GM18499 (cell line): Measurements from ENCODE around the gene FKBP15.
"Not testable (repeated sequence)": the region's sequence is repeated elsewhere in the genome, so short reads cannot be mapped to it uniquely, and the experiment has no call there.

Experiments
- ATAC-seq: cut with Tn5 transposase; IDR thresholded peaks from one replicate; pipeline ENCODE4 v1.9.1; 2021; ENCODE audit warnings: moderate number of reproducible peaks; ENCODE audit not compliant: insufficient read depth, unreplicated experiment

FKBP15 gene

GRCh38 chr9:113238202-113238858 lies 17.3 kb upstream of the FKBP15 start:
- ATAC-seq: no peak

- ATAC-seq: no peak
Measured at GRCh38 chr9:113237026-113237425, 15.9 kb upstream of the FKBP15 start.

- not testable (repeated sequence) for ATAC-seq
Measured at GRCh38 chr9:113235701-113236255, 14.7 kb upstream of the FKBP15 start.

GRCh38 chr9:113231701-113232100 lies 10.6 kb upstream of the FKBP15 start:
- no peak for ATAC-seq

DNA sequence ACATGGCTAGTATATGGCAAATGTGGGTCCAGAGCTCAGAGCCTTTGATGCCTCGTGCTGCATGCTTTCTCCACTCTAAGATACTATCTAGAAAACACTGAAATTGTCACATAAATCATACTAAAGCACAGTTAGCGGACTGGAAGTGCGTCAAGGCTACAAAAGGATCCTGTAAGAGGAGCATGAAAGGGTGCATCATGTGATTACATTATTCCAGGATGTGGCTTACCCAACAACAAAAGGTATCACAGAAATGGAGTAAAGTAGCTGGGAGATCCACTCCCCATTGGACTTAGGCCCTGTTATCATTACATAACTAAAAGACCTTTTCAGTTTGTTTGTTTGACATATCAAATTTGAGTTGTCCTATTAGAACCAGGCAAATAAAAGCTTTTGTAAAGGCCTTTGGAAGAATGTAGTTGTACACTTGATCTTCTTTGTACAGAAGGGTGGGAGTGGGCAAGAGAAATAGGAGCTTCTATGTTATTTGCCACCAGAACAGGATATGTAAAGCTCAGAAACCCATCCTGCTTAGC lies 7.1 kb upstream of the FKBP15 start:
- ATAC-seq: no peak

- ATAC-seq: no peak
Measured at GRCh38 chr9:113227436-113227835, 6.4 kb upstream of the FKBP15 start.

DNA sequence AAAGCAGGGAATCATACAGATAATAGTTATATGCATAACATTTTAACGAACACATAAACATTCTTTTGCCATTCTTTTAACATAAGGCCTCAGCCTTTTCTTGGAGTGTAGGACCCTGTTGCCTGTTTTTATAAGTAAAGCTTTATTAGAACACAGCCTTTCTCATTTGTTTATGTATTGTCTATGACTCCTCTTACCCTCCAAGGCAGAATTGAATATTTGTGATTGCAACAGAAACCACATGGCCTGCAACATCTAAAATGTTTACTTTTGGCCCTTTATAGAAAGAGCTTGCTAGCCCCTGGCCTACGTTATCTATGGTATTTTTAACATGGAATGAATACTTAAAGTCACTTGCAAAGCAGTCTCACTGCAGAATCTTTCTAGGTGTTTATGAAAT lies 2.9 kb upstream of the FKBP15 start:
- ATAC-seq: no peak

DNA sequence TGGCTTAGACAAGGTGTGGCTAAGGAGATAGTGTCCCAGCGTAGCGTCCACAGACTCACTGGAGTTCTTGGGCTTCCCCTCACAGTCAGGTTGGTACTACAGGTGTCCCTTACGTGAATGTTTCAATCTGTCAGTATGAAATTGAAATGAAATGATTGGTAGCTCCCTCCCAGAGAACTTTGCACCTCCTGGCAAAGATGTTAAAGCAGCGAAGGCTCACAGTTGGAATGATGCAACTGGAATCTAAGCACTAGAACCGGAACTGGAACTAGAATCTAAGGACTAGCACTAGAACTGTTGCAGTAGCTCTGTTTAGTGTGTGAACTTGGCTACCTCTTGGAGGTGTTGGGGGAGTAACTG lies 1.4 kb upstream of the FKBP15 start:
- no peak for ATAC-seq

GRCh38 chr9:113221800-113222481 lies 864 bp upstream of the FKBP15 start:
- no peak for ATAC-seq

GRCh38 chr9:113220467-113221002 lies 542 bp downstream of the FKBP15 start:
- no peak for ATAC-seq

DNA sequence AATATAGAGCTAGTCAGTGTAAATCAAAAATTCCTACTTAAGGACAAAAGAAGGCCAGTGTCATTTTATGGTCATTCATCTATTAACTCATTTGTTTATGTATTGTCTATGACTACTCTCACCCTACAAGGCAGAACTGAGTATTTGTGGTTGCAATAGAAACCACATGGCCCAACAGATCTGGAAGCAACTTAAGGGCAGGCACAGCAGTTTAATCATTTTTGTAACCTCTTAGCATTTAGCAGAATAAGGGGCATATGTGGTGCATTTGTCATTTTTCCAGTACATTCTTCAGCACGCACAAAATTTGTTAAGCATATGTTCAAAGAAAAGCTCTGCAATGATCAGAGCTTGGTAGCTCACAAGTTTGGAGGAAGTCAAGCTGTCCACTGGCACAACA lies 1.1 kb downstream of the FKBP15 start:
- ATAC-seq: peak; percentile 39

GRCh38 chr9:113219186-113219936 lies 1.7 kb downstream of the FKBP15 start:
- peak; percentile 47 for ATAC-seq

- no peak for ATAC-seq
Measured at GRCh38 chr9:113216406-113216805, 4.7 kb downstream of the FKBP15 start.

GRCh38 chr9:113215132-113215531 lies 5.9 kb downstream of the FKBP15 start:
- ATAC-seq: no peak

- ATAC-seq: no peak
Measured at GRCh38 chr9:113210815-113211214, 10.3 kb downstream of the FKBP15 start.

- ATAC-seq: no peak
Measured at GRCh38 chr9:113205861-113206260, 15.2 kb downstream of the FKBP15 start.

- ATAC-seq: no peak
Measured at GRCh38 chr9:113205432-113205831, 15.6 kb downstream of the FKBP15 start.

DNA sequence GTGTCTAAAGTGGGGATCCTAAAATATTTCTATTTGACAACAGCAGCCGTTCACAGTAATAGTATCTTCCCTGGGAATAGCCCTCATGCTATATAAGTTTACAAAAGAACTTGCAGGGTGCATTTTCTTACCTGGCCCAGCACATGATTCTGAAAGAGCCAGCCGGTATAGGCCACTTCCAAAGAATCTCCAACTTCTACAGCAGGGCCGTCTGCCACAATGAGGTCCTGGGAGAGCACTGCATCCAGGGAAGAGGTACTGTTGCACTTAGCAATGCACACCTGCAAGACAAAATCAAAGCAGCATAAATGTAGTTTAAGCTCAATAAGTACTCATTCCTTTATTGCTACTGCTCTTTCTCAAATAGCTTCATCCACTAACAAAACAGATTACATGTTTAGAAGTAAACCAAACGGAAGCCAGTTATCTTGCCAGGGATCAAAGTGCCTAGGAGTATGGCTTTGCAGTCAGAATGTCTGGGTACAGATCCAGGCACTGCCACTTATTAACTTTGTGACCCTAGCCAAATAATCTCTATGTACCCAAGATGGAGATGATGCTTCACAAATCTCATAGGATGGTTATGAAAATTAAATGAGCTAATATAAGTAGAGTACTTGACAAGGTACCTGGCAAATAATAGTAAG lies 21.3 kb downstream of the FKBP15 start:
- ATAC-seq: no peak

DNA sequence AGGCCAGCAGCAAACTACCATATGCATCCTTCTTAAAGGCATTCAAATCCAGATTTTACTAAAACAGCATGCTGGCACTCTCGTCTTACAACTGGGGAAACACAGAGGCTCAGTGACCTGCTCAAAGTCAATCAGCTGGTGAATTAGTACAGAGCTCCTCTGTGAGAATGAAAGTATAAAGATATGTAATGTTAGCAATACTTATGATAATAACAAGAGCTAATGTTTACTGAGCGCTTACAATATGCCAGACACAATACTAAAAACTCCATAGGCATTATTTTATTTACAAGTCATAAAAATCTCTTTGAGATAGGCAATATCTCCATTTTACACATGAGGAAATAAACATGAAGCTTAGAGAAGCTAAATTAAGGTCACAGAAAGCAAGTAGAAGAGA lies 28.6 kb downstream of the FKBP15 start:
- ATAC-seq: no peak

- no peak for ATAC-seq
Measured at GRCh38 chr9:113187929-113188595, 33.0 kb downstream of the FKBP15 start.
